Naive B cell (primary cell): ENCODE results near the gene MR1. TPM values are rescaled to one million over a fixed set of nuclear protein-coding genes. Genes with fewer than 3 reads are reported as not detected.

Experiments used
- ATAC-seq, 2 donors: fragments of 150-1000 bp; cut with Tn5 transposase; 2 replicates each; pipeline ENCODE4 v1.10.0; 2021; ENCODE audit warnings: low read depth in 2 of 2, mild to moderate bottlenecking in 2 of 2, moderate library complexity in 2 of 2
- DNase-seq: peaks from one replicate; pipeline ENCODE4 v3.0.0; 2022
- H3K27ac Mint-ChIP-seq, 6 donors: one replicate each; pipeline ENCODE4 v1.8.0; 2020 to 2022; ENCODE audit warnings: mild to moderate bottlenecking in 6 of 6, mixed read lengths in 6 of 6, moderate library complexity in 5 of 6, inconsistent platforms in 2 of 6
- H3K27me3 Mint-ChIP-seq, 3 donors: one replicate each; pipeline ENCODE4 v1.8.0; 2021 to 2022; ENCODE audit warnings: mixed read lengths in 3 of 3, mild to moderate bottlenecking in 1 of 3
- H3K36me3 Mint-ChIP-seq, 2 donors: one replicate each; pipeline ENCODE4 v1.8.0; 2020 to 2022; ENCODE audit warnings: mixed read lengths in 2 of 2, inconsistent platforms in 1 of 2, mild to moderate bottlenecking in 1 of 2
- H3K4me1 Mint-ChIP-seq, 3 donors: one replicate each; pipeline ENCODE4 v1.8.0; 2020 to 2022; ENCODE audit warnings: mixed read lengths in 3 of 3, inconsistent platforms in 1 of 3, mild to moderate bottlenecking in 1 of 3, moderate library complexity in 1 of 3
- H3K4me3 Mint-ChIP-seq, 8 donors: one replicate each; pipeline ENCODE4 v1.8.0; 2020 to 2022; ENCODE audit warnings: mild to moderate bottlenecking in 8 of 8, mixed read lengths in 8 of 8, moderate library complexity in 8 of 8, inconsistent platforms in 2 of 8
- H3K9me3 Mint-ChIP-seq, 7 donors: one replicate each; pipeline ENCODE4 v1.8.0; 2020 to 2022; ENCODE audit warnings: mixed read lengths in 7 of 7, mild to moderate bottlenecking in 5 of 7, inconsistent platforms in 2 of 7, moderate library complexity in 1 of 7
- polyA plus RNA-seq, 6 donors: library from polyadenylated mRNA; unstranded; fragments of 300-500 nt; fragmentation: Illumina TruSeq; gene quantifications; one replicate each; pipeline ENCODE4 v1.2.3, GENCODE V29; 2021; ENCODE audit warnings: low read depth in 6 of 6

Gene MR1
- polyA plus RNA-seq, 6 donors from 2014 or later = 23.1 to 41.5 (median 33.4) TPM

DNA sequence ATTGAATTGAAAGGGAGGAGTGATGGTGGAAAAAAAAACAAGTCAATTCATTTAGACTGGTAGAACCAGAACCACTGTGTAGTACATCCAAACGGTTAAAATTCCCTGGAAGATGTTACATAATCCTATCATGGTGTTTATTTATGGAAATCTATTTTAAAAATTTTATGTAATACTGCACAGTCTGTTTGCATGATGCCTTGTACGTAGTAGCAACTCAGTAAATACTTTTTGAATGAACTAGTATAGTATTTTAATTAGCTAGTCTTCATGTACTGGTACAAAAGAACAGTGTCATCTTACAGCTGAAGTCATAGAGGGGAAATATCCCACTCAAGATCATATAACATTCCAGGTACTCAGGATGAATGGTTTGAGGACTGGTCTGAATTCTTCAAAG lies 27.7 kb downstream of the MR1 start:
- Mint-ChIP-seq H3K27me3 (no peaks in the 10 kb centered on the region), H3K27ac (peak overlapping the region in 3 of 6 donors; percentile 48 to 93 (median 87)), H3K36me3 (peaks cover 23 to 29% of the 10 kb centered on the region in 2 donors), H3K4me1 (peaks cover 18 to 28% (median 21%) of the 10 kb centered on the region in 3 donors), H3K4me3 (peak overlapping the region in 3 of 8 donors; percentile 22 to 82 (median 75)), H3K9me3 (peaks cover 3 to 14% (median 8%) of the 10 kb centered on the region in 7 donors)
- ATAC-seq (no peak), DNase-seq (no peak)

DNA sequence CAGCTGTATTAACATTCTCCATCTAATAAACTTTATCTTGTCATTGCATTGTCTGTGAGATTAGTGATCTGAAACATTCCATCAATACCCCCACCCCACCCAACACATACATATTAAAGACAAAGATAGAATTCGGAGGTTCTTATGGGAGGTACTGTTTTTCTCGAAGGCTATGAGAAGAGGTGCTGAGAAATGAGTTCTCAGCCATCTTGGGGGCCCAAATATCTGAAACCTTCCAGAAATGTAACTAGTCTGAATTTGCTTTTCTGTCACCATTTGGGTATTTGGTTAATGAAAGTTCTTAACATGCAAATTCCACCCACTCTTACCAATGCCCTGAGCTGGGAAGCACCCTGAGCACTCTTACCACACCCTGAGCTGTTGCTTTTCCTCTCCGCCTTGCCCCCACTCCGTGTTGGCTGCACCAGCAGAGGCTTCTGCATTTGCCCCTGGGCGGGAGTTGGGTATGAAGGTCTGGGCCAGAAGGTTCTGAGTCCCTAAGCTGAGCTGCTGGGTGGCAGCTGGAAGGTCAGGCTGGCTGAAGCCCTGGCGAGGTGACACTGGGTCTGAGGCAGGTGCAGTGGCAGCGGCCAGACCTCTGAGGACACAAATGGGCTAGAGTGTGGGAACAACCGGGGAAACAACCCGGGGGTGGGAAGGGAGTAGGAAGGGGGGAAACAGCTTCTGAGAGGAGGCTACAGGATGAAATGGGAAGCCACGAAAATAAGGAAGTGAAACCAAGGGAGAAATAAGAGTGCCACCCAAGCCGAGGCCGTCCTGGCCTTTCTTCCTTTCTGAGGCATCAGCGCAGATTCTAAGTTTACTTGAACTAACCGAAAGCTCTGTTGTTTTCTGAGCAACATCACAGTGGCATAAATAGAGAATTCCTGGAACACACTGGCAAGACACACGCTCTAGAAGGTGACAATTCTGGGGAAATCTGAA lies 28.4 kb downstream of the MR1 start:
- DNase-seq (peak; percentile 60), ATAC-seq (peak; percentile 91 to 93)
- Mint-ChIP-seq H3K9me3 (peaks cover 3 to 14% (median 8%) of the 10 kb centered on the region in 7 donors), H3K27me3 (no peaks in the 10 kb centered on the region), H3K36me3 (peaks cover 23 to 25% of the 10 kb centered on the region in 2 donors), H3K4me3 (peak overlapping the region; percentile 75 to 90 (median 83)), H3K4me1 (peaks cover 18 to 28% (median 21%) of the 10 kb centered on the region in 3 donors), H3K27ac (peak overlapping the region; percentile 43 to 94 (median 90))

DNA sequence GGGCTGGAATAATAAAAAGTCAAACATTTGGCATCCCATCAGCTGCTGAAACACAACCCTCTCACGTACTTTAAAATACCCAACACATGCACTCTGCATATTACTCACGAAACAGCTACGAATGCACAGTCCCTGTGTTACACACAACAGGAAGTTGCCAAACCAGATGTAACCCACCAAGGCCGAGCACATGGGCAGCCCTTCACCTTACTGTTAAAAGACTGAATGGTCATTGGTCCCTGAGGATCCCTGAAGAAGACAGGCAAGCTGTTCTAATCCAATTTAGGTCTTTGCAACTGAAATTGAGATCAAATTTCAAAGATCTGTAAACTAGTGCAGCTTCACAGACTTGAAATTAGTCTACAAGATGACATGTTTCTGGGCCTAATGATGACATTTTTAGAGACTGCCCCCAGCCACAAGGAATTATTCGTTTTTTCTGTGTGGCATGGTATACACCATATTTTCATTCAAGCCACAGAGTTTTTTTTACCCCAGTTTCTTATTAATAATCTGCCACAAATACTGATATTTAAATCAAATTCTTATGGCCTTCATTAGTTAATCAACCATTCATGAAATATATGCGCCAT lies 29.1 kb downstream of the MR1 start:
- peak; percentile 18 for DNase-seq
- Mint-ChIP-seq H3K27me3 (no peaks in the 10 kb centered on the region), H3K9me3 (peaks cover 3 to 14% (median 8%) of the 10 kb centered on the region in 7 donors), H3K4me1 (peaks cover 18 to 28% (median 21%) of the 10 kb centered on the region in 3 donors), H3K27ac (peak overlapping the region; percentile 43 to 94 (median 90)), H3K36me3 (peaks cover 21 to 23% of the 10 kb centered on the region in 2 donors), H3K4me3 (peak overlapping the region; percentile 75 to 90 (median 83))
- peak; percentile 43 to 48 for ATAC-seq

DNA sequence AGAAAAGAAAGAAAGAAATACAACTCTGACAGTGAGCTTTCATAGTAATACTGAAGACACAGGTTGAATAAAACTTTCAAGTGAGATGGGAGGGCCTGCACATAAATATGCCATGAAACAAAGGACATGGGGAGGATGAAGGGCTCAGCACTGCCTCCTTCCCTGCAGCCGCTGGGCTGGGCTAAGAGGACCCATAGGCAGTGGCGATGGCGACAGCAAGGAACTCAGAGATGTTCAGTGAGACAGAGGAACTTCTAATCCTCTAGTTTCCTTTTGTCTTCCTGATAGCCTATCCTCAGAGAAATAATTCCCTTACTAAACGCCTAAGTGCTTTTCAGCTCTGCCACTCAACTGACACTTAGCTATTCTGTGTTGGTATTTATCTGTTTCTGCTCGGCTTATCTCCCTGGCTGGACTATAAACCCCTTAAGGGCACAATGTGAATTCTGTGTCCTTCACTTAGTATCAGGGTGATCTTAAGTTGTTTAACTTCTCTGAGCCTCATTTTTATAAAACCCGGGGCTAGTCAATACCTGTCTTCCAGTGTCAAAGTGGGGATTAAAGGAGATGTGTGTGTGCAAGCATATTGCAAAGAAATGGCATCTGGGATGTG lies 30.3 kb downstream of the MR1 start:
- ATAC-seq = no peak
- H3K36me3 Mint-ChIP-seq = peaks cover 12% of the 10 kb centered on the region in 2 donors
- peaks cover 18 to 28% (median 19%) of the 10 kb centered on the region in 3 donors for H3K4me1 Mint-ChIP-seq
- peak overlapping the region in 2 of 8 donors; percentile 27 to 68 for H3K4me3 Mint-ChIP-seq
- H3K27ac Mint-ChIP-seq = peak overlapping the region in 1 of 6 donors; percentile 73
- H3K9me3 Mint-ChIP-seq = peaks cover 0 to 11% (median 6%) of the 10 kb centered on the region in 7 donors
- peaks cover 0 to 4% (median 0%) of the 10 kb centered on the region in 3 donors for H3K27me3 Mint-ChIP-seq
- no peak for DNase-seq

DNA sequence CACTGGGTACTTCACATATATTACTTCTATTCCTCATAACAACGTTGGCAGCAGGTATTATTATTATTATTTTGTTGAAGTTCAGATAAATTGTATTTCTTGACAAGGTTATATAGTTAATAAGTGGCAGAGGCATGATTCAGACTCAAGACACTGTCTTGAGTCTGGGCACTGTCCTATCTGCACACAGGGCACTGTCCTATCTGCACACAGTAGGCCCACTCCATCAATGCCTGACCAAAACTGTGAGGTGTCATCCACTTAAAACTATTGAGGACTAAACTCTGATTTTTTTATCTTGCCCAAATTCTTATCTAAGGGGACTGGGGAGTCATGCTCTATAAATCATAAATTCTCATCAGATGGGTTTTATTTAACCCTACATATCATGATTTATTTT lies 30.9 kb downstream of the MR1 start:
- Mint-ChIP-seq H3K36me3 (peaks cover 6 to 7% of the 10 kb centered on the region in 2 donors), H3K4me3 (no peak overlapping the region), H3K4me1 (peaks cover 18 to 28% (median 18%) of the 10 kb centered on the region in 3 donors), H3K27me3 (peaks cover 0 to 4% (median 0%) of the 10 kb centered on the region in 3 donors), H3K9me3 (peaks cover 0 to 6% (median 0%) of the 10 kb centered on the region in 7 donors), H3K27ac (peak overlapping the region in 1 of 6 donors; percentile 28)
- DNase-seq (no peak), ATAC-seq (no peak)

GRCh38 chr1:181073638-181074037 lies 39.9 kb downstream of the MR1 start:
- DNase-seq = no peak
- no peak for ATAC-seq
- H3K9me3 Mint-ChIP-seq = peaks cover 0 to 16% (median 5%) of the 10 kb centered on the region in 7 donors
- H3K36me3 Mint-ChIP-seq = peaks cover 7 to 14% of the 10 kb centered on the region in 2 donors
- peaks cover 9 to 28% (median 15%) of the 10 kb centered on the region in 3 donors for H3K27me3 Mint-ChIP-seq
- no peak overlapping the region for H3K27ac Mint-ChIP-seq
- peaks cover 0 to 11% (median 0%) of the 10 kb centered on the region in 3 donors for H3K4me1 Mint-ChIP-seq
- H3K4me3 Mint-ChIP-seq = no peak overlapping the region

DNA sequence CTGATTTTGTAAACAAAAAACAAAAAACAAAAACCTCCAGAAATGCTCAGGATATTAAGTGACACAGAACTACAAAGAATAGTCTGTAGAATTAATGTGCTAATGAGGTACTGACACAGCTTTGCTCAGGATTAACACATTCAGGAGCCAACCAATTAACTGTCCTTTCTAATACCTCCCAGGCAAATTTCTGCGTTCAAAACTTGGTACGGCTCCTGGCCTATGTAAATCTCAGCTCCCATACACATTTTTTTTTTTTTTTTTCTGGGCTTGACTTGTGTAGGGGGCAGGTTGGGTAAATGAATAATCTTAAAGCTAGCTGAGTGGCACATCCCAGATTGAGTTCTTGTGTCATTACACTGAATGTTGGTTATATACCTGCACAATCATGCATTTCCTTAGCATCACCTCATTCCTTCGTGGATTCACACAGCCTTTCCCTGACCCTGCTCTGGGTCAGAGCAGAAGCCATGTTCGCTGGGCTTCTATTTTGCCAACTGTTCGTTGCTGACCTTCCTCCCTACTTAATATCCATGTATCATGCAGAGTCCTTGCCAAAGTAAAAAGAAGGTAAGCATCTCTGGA lies 42.1 kb downstream of the MR1 start:
- H3K4me3 Mint-ChIP-seq = peak overlapping the region in 1 of 8 donors; percentile 47
- no peak for ATAC-seq
- peaks cover 4 to 19% (median 6%) of the 10 kb centered on the region in 3 donors for H3K4me1 Mint-ChIP-seq
- H3K36me3 Mint-ChIP-seq = peaks cover 7 to 10% of the 10 kb centered on the region in 2 donors
- DNase-seq = no peak
- H3K9me3 Mint-ChIP-seq = peaks cover 0 to 12% (median 5%) of the 10 kb centered on the region in 7 donors
- H3K27me3 Mint-ChIP-seq = peaks cover 9 to 28% (median 15%) of the 10 kb centered on the region in 3 donors
- H3K27ac Mint-ChIP-seq = no peak overlapping the region

- peaks cover 9 to 28% (median 15%) of the 10 kb centered on the region in 3 donors for H3K27me3 Mint-ChIP-seq
Measured at GRCh38 chr1:181076852-181077251, 43.1 kb downstream of the MR1 start.

GRCh38 chr1:181077576-181078242 lies 43.9 kb downstream of the MR1 start:
- DNase-seq = no peak
- Mint-ChIP-seq H3K27me3 (peaks cover 9 to 28% (median 15%) of the 10 kb centered on the region in 3 donors), H3K27ac (peak overlapping the region in 1 of 6 donors; percentile 87)

More at GRCh38 chr1:181076852-181077251, 43.1 kb downstream of the MR1 start:
- no peak for DNase-seq
- peaks cover 0 to 12% (median 5%) of the 10 kb centered on the region in 7 donors for H3K9me3 Mint-ChIP-seq
- peaks cover 7 to 10% of the 10 kb centered on the region in 2 donors for H3K36me3 Mint-ChIP-seq
- H3K4me3 Mint-ChIP-seq = no peak overlapping the region
- H3K4me1 Mint-ChIP-seq = peaks cover 4 to 21% (median 6%) of the 10 kb centered on the region in 3 donors
- ATAC-seq = no peak
- H3K27ac Mint-ChIP-seq = peak overlapping the region in 2 of 6 donors; percentile 33 to 90

GRCh38 chr1:181079382-181079781 lies 45.6 kb downstream of the MR1 start:
- ATAC-seq (no peak), DNase-seq (no peak)
- Mint-ChIP-seq H3K36me3 (peaks cover 5 to 7% of the 10 kb centered on the region in 2 donors), H3K9me3 (peaks cover 0 to 6% (median 3%) of the 10 kb centered on the region in 7 donors), H3K4me3 (peak overlapping the region in 1 of 8 donors; percentile 55), H3K27me3 (peaks cover 9 to 28% (median 15%) of the 10 kb centered on the region in 3 donors), H3K4me1 (peaks cover 4 to 26% (median 11%) of the 10 kb centered on the region in 3 donors), H3K27ac (peak overlapping the region in 1 of 6 donors; percentile 1)

More at GRCh38 chr1:181077576-181078242, 43.9 kb downstream of the MR1 start:
- H3K9me3 Mint-ChIP-seq = peaks cover 0 to 12% (median 5%) of the 10 kb centered on the region in 7 donors
- peaks cover 7 to 9% of the 10 kb centered on the region in 2 donors for H3K36me3 Mint-ChIP-seq
- peaks cover 4 to 21% (median 6%) of the 10 kb centered on the region in 3 donors for H3K4me1 Mint-ChIP-seq
- ATAC-seq = no peak
- H3K4me3 Mint-ChIP-seq = no peak overlapping the region

GRCh38 chr1:181079920-181080319 lies 46.1 kb downstream of the MR1 start:
- Mint-ChIP-seq H3K27me3 (peaks cover 9 to 28% (median 15%) of the 10 kb centered on the region in 3 donors), H3K9me3 (peaks cover 0 to 1% (median under 1%) of the 10 kb centered on the region in 7 donors), H3K4me3 (no peak overlapping the region), H3K27ac (no peak overlapping the region), H3K4me1 (peaks cover 4 to 27% (median 14%) of the 10 kb centered on the region in 3 donors), H3K36me3 (peaks cover 2 to 5% of the 10 kb centered on the region in 2 donors)
- DNase-seq (no peak), ATAC-seq (no peak)

DNA sequence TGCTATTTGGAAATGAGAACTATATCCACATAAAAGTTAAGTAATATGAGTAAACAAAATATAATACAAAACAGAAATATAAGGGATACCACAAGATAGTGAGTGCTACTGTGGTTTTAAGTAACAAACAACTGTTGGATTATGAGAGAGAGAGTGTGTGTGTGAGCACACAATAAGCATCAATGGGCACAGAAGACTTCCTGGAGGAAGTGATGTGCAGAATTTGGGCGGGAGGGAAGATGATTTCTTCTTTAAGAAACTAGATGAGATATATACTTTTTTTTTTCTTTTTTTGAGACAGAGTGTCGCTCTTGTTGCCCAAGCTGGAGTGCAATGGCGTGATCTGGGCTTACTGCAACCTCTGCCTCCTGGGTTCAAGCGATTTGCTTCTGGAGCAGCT lies 46.8 kb downstream of the MR1 start:
- Mint-ChIP-seq H3K4me3 (no peak overlapping the region), H3K9me3 (peaks cover 0 to 1% (median 0%) of the 10 kb centered on the region in 7 donors), H3K4me1 (peaks cover 4 to 27% (median 14%) of the 10 kb centered on the region in 3 donors), H3K36me3 (peaks cover 0 to 5% of the 10 kb centered on the region in 2 donors), H3K27ac (peak overlapping the region in 1 of 6 donors; percentile 27), H3K27me3 (peaks cover 9 to 28% (median 15%) of the 10 kb centered on the region in 3 donors)
- DNase-seq (no peak), ATAC-seq (no peak)
